Mammary epithelial cell (primary cell): Measurements from ENCODE around the gene KLF5.

ENCODE experiments used
- EZH2 ChIP-seq: IDR thresholded peaks from 2 replicates; pipeline ENCODE4 v1.6.1; 2012; ENCODE audit warnings: low read length, inconsistent platforms, borderline replicate concordance
- TF ChIP-seq, protein P1 (sequence below), 2 donors: IDR thresholded peaks in 1 of 2; conservative IDR thresholded peaks in 1 of 2; 2 replicates each; pipeline ENCODE4 v1.5.1; 2011 to 2012; ENCODE audit warnings: inconsistent platforms in 2 of 2, low read length in 2 of 2, mild to moderate bottlenecking in 2 of 2, control low read depth in 1 of 2, low read depth in 1 of 2; ENCODE audit not compliant: insufficient read depth in 1 of 2; ENCODE audit errors: extremely low read depth in 1 of 2

DNA sequence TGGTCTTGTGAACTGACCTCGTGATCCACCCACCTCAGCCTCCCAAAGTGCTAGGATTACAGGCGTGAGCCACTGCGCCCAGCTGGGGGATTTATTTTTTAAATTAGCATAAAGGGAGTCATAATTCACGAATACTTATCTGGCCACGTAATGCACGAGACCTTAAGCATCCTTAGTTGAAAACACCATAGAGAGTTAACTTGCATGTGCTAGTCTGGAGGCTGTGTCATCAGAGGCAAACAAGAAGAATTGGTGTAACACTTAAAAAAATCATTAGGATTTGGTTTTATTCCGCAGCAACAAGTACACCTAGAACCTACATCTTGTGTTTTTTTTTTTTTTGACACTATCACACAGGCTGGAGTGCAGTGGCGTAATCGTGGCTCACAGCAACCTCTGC, 19.1 kb downstream of the KLF5 start:
- TF ChIP-seq, protein P1, sequence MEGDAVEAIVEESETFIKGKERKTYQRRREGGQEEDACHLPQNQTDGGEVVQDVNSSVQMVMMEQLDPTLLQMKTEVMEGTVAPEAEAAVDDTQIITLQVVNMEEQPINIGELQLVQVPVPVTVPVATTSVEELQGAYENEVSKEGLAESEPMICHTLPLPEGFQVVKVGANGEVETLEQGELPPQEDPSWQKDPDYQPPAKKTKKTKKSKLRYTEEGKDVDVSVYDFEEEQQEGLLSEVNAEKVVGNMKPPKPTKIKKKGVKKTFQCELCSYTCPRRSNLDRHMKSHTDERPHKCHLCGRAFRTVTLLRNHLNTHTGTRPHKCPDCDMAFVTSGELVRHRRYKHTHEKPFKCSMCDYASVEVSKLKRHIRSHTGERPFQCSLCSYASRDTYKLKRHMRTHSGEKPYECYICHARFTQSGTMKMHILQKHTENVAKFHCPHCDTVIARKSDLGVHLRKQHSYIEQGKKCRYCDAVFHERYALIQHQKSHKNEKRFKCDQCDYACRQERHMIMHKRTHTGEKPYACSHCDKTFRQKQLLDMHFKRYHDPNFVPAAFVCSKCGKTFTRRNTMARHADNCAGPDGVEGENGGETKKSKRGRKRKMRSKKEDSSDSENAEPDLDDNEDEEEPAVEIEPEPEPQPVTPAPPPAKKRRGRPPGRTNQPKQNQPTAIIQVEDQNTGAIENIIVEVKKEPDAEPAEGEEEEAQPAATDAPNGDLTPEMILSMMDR (conservative IDR thresholded peaks at IDR 0.05 in 1 of 2, IDR thresholded peaks at IDR 0.05 in 1 of 2; ENCODE audit: extremely low read depth in 1 of 2, insufficient read depth in 1 of 2, low read depth in 1 of 2, low read length in 2 of 2): no peak
- TF ChIP-seq EZH2: no peak
